H1 (cell line): Measurements from ENCODE around the gene VSTM4. TPM values are rescaled to one million over a fixed set of nuclear protein-coding genes. Genes with fewer than 3 reads are reported as not detected.

Experiments used
- CBX8 ChIP-seq: fragments of 300-800, 300-1000 bp; sonication (generic); IDR thresholded peaks from 2 replicates; pipeline ENCODE4 v1.7.1; 2016; ENCODE audit warnings: low read depth, low read length, borderline replicate concordance
- JUN ChIP-seq: IDR thresholded peaks from 2 replicates; pipeline ENCODE4 v1.6.1; 2011; ENCODE audit warnings: low read depth, mild to moderate bottlenecking, improper control_type of control experiment, low read length
- TCF12 ChIP-seq: IDR thresholded peaks from 2 replicates; pipeline ENCODE4 v1.6.1; 2011; ENCODE audit warnings: low read depth, mild to moderate bottlenecking, low read length
- polyA plus RNA-seq, 7 experiments: library from polyadenylated mRNA; depleted of rRNA in 3 of 7; stranded (reverse) in 5 of 7; unstranded in 2 of 7; fragments of >200 nt in 5 of 7; fragments of 200-250 nt in 2 of 7; gene quantifications; 1 replicate in 5 of 7; 2 replicates in 1 of 7; 4 replicates in 1 of 7; pipeline versions ENCODE4 v1.2.1 to v1.2.3, GENCODE V29; 2011 to 2013; ENCODE audit warnings: missing spikeins in 2 of 7, mixed read lengths in 2 of 7
- total RNA-seq: library from RNA; stranded (reverse); fragmentation: NEBNext Ultra II Directional; extraction: Animal tissue kit (Norgen Biotek cat#: 25700); gene quantifications from 2 replicates; pipeline ENCODE4 v1.2.1, GENCODE V29; 2021
- TF ChIP-seq, protein P1 (sequence below): IDR thresholded peaks from 2 replicates; pipeline ENCODE4 v1.6.1; 2012; ENCODE audit warnings: low read length, inconsistent platforms

VSTM4 gene
- total and polyA plus RNA-seq, 2 of the 8 experiments (the other 6 are each of a cell fraction or from before 2014, with no cell fraction given) = 0.48 to 0.73 TPM

GRCh38 chr10:49104323-49104722, 11.0 kb downstream of the VSTM4 start (continued):
- no peak for TF ChIP-seq TCF12
- no peak for TF ChIP-seq JUN
- TF ChIP-seq, protein P1, sequence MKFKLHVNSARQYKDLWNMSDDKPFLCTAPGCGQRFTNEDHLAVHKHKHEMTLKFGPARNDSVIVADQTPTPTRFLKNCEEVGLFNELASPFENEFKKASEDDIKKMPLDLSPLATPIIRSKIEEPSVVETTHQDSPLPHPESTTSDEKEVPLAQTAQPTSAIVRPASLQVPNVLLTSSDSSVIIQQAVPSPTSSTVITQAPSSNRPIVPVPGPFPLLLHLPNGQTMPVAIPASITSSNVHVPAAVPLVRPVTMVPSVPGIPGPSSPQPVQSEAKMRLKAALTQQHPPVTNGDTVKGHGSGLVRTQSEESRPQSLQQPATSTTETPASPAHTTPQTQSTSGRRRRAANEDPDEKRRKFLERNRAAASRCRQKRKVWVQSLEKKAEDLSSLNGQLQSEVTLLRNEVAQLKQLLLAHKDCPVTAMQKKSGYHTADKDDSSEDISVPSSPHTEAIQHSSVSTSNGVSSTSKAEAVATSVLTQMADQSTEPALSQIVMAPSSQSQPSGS = no peak
- no peak for TF ChIP-seq CBX8
